Lung (tissue), 12 donors: ENCODE measurements around the gene TSPAN18. TPM values are rescaled to one million over a fixed set of nuclear protein-coding genes. Genes with fewer than 3 reads are reported as not detected.

Experiments
- ATAC-seq: fragments of 200-7000 bp; cut with Tn5 transposase; one replicate; pipeline ENCODE4 v1.9.1; 2020; ENCODE audit warnings: moderate number of reproducible peaks; ENCODE audit not compliant: insufficient read depth, low FRiP score
- DNase-seq, 3 donors: peaks; one replicate each; pipeline ENCODE4 v3.0.0-alpha.2; 2013 to 2017
- H3K27ac ChIP-seq, 2 donors: one replicate each; pipeline ENCODE4 v1.5.1; 2013; ENCODE audit warnings: mild to moderate bottlenecking in 2 of 2, moderate library complexity in 2 of 2, control low read depth in 1 of 2, inconsistent platforms in 1 of 2, low read depth in 1 of 2, low read length in 1 of 2
- H3K27me3 ChIP-seq, 3 donors: one replicate each; pipeline ENCODE4 v1.5.1; 2013; ENCODE audit warnings: low read length in 2 of 3; ENCODE audit not compliant: control insufficient read depth in 3 of 3, insufficient read depth in 3 of 3
- H3K36me3 ChIP-seq, 4 donors: one replicate each; pipeline ENCODE4 v1.5.1; 2013; ENCODE audit warnings: low read length in 4 of 4, mild to moderate bottlenecking in 1 of 4, moderate library complexity in 1 of 4; ENCODE audit not compliant: control insufficient read depth in 4 of 4, insufficient read depth in 4 of 4
- H3K4me1 ChIP-seq, 5 donors: one replicate each; pipeline ENCODE4 v1.5.1; 2013; ENCODE audit warnings: low read length in 5 of 5, mild to moderate bottlenecking in 2 of 5, moderate library complexity in 1 of 5; ENCODE audit not compliant: control insufficient read depth in 5 of 5, insufficient read depth in 5 of 5
- H3K4me3 ChIP-seq: one replicate; pipeline ENCODE4 v1.5.1; 2013; ENCODE audit warnings: mild to moderate bottlenecking, control low read depth, moderate library complexity
- H3K9ac ChIP-seq, 2 donors: one replicate each; pipeline ENCODE4 v1.5.1; 2013; ENCODE audit warnings: low read length in 2 of 2, control low read depth in 1 of 2; ENCODE audit not compliant: insufficient read depth in 1 of 2
- H3K9me3 ChIP-seq, 4 donors: one replicate each; pipeline ENCODE4 v1.5.1; 2013; ENCODE audit warnings: low read length in 3 of 4, mild to moderate bottlenecking in 1 of 4, moderate library complexity in 1 of 4; ENCODE audit not compliant: control insufficient read depth in 4 of 4, insufficient read depth in 3 of 4
- WGBS, 2 donors: extraction: QIAGEN DNeasy Blood & Tissue Kit; methylation state at CpG; one replicate each; pipeline ENCODE4 v1.1.7; 2013; 5-methylcytosine and 5-hydroxymethylcytosine counted together
- polyA plus RNA-seq, 2 donors: library from polyadenylated mRNA; stranded (reverse); fragments of 200-250 nt; gene quantifications; one replicate each; pipeline ENCODE4 v1.2.1, GENCODE V29; 2013
- total RNA-seq, 2 donors: library from RNA; depleted of rRNA in 1 of 2; stranded (reverse); fragments of >200 nt in 1 of 2; gene quantifications; one replicate each; pipeline ENCODE4 v1.2.1, GENCODE V29; 2014 to 2021
- TF ChIP-seq, protein P1 (sequence below): IDR thresholded peaks from 2 replicates; pipeline ENCODE4 v1.5.1; 2012; ENCODE audit warnings: mild to moderate bottlenecking; ENCODE audit errors: control extremely low read depth, extremely low read depth
- donor health status: control.
- donor health status: control.
- donor health status: Bipolar disorder and iron deficiency.
- donor health status: healthy.
- donor health status: DM: yes; HTN: yes; CAD: no.

Gene TSPAN18
- total and polyA plus RNA-seq, 4 donors = 8.3 to 40.7 (median 21.4) TPM

DNA sequence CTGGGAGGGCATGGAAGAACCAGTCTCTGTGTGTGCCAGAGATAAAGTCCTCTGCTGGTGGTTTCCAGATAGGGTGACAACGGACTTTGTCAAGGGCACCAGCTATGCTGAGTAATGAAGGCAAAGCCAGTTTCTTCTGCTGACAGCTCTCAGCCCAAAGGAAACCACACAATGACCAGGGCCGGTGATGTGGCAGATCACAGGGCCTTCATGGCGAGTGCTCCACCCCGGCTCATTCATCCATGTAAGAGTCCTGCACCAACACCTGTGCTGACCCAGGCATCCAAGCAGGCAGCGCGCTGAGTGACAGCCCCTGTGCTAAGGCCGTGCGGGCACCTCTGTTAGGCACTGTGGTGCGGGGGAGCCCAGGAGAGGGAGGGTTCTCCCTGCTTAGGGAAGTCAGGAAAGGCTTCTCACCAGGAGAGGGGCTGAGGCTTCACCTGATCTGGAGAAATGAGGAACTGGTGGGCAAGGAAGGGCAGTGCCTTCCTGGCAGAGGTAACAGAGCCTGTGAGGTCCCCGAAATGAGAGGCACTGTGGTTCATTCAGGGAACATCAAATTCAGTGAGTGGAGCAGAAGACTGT lies 190.1 kb downstream of the TSPAN18 start:
- Histone ChIP-seq H3K9ac (no peak overlapping the region), H3K27ac (peak overlapping the region in 1 of 2 donors; percentile 26), H3K4me1 (peaks cover 0 to 2% (median 0%) of the 10 kb centered on the region in 5 donors), H3K27me3 (no peaks in the 10 kb centered on the region), H3K36me3 (no peaks in the 10 kb centered on the region), H3K4me3 (no peak overlapping the region), H3K9me3 (no peaks in the 10 kb centered on the region)
- TF ChIP-seq, protein P1, sequence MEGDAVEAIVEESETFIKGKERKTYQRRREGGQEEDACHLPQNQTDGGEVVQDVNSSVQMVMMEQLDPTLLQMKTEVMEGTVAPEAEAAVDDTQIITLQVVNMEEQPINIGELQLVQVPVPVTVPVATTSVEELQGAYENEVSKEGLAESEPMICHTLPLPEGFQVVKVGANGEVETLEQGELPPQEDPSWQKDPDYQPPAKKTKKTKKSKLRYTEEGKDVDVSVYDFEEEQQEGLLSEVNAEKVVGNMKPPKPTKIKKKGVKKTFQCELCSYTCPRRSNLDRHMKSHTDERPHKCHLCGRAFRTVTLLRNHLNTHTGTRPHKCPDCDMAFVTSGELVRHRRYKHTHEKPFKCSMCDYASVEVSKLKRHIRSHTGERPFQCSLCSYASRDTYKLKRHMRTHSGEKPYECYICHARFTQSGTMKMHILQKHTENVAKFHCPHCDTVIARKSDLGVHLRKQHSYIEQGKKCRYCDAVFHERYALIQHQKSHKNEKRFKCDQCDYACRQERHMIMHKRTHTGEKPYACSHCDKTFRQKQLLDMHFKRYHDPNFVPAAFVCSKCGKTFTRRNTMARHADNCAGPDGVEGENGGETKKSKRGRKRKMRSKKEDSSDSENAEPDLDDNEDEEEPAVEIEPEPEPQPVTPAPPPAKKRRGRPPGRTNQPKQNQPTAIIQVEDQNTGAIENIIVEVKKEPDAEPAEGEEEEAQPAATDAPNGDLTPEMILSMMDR = no peak
- ATAC-seq = no peak
- DNase-seq = no peak
- WGBS, 2 donors = 43 to 61% methylated on average over 10 of the region's 10 CpGs

DNA sequence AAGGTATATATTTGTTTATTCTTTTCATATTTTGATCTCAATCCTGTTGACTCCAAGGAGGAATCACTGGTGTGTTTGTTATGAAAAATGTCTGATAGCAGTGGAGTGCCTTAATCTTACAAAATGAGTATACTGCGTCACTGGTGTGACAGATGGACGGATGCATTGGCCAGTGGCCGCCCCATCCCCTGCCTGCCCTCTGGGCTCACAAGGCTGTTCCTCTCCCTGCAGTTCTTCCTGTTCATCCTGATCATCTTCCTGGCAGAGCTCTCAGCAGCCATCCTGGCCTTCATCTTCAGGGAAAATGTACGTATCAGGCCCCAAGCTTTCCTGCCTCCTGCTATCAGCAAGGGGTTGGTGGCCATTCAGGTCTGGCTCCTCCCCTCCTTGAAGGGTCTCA lies 191.0 kb downstream of the TSPAN18 start:
- no peak overlapping the region for H3K27ac ChIP-seq
- TF ChIP-seq, protein P1 = no peak
- H3K27me3 ChIP-seq = no peaks in the 10 kb centered on the region
- DNase-seq (no peak), ATAC-seq (no peak)
- no peak overlapping the region for H3K4me3 ChIP-seq
- H3K4me1 ChIP-seq = no peaks in the 10 kb centered on the region
- H3K9me3 ChIP-seq = no peaks in the 10 kb centered on the region
- no peaks in the 10 kb centered on the region for H3K36me3 ChIP-seq
- no peak overlapping the region for H3K9ac ChIP-seq
- WGBS, 2 donors = 96 to 98% methylated on average over 4 of the region's 4 CpGs

DNA sequence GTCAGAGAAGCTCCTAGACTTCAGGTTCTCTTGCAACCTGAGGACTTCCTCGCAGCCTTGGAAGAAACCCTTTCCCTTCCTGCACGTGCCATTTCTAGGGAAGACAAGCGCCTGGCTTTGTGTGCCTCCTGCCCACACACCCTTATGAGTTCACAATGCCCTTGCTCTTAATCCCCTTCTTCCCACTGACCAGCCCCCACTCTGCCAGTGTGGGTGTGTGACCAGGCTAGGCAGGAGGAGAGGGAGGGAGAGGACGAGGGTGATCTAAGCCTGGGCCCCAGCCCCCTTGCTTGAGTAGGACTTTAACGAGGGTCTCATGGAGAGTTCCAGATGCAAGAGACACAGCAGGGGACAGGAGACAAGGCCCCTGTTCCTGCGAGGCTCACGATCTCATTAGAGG lies 193.7 kb downstream of the TSPAN18 start:
- Histone ChIP-seq H3K4me1 (no peaks in the 10 kb centered on the region), H3K9ac (no peak overlapping the region), H3K36me3 (peaks cover 0 to 1% (median 0%) of the 10 kb centered on the region in 4 donors), H3K4me3 (no peak overlapping the region), H3K9me3 (no peaks in the 10 kb centered on the region), H3K27ac (no peak overlapping the region), H3K27me3 (no peaks in the 10 kb centered on the region)
- TF ChIP-seq, protein P1 = no peak
- DNase-seq = no peak
- 85 to 90% methylated on average over 7 of the region's 7 CpGs for WGBS, 2 donors
- no peak for ATAC-seq

DNA sequence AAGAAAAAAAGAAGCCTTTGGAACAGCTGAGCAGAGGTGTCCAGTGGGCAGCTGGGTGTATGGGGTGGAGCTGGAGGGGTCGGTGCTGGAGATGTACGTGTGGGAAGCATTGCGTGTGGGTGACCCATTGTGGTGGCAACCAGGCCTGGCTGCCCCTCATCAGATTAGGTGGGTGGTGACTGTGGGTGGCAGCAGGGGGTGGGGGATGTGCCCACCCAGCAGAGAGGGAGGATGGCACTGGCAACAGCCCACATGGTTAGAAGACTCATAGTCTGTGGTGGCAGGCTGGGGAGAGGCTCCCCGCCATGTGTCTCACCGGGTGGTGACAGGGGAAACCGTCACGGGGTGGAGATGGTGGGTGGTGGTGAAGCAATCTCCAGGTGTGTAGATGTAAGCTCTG lies 196.4 kb downstream of the TSPAN18 start:
- TF ChIP-seq, protein P1 = no peak
- Histone ChIP-seq H3K27me3 (peaks cover 0 to 2% (median 0%) of the 10 kb centered on the region in 3 donors), H3K36me3 (peaks cover 0 to 1% (median 0%) of the 10 kb centered on the region in 4 donors), H3K27ac (no peak overlapping the region), H3K9me3 (no peaks in the 10 kb centered on the region), H3K9ac (no peak overlapping the region), H3K4me1 (no peaks in the 10 kb centered on the region), H3K4me3 (no peak overlapping the region)
- DNase-seq = no peak
- 76 to 84% methylated on average over 7 of the region's 7 CpGs for WGBS, 2 donors
- ATAC-seq = no peak
